HEK293 (cell line): ENCODE results near the gene TCP11.
A peak's percentile ranks its signal among the peaks of the same experiment; 100 is the strongest.

Source experiments
- CTCF ChIA-PET: fragments of 350-600 bp; formaldehyde crosslinking; extraction: SDS; loops from one replicate; lab custom pipeline; 2021; ENCODE audit warnings: antibody characterized with exemption; lab: Yijun Ruan, JAX
- POLR2A ChIA-PET: fragments of 300-600 bp; formaldehyde crosslinking; extraction: SDS; loops from one replicate; lab custom pipeline; 2020; ENCODE audit warnings: antibody characterized with exemption, inconsistent platforms; lab: Yijun Ruan, JAX
- H3K27ac ChIP-seq: fragments of 200-500 bp; sonication (Bioruptor generic); 2 replicates; pipeline ENCODE4 v1.5.1; 2014; ENCODE audit warnings: low read depth, low read length, control low read depth, inconsistent platforms; ENCODE audit errors: extremely low read depth
- H3K36me3 ChIP-seq, 2 experiments: fragments of 200-500 bp in 1 of 2; sonication (Bioruptor generic) in 1 of 2; 1 replicate in 1 of 2; 2 replicates in 1 of 2; pipeline ENCODE4 v1.5.1; 2014 to 2017; ENCODE audit warnings: inconsistent platforms in 2 of 2, low read length in 2 of 2; ENCODE audit not compliant: control insufficient read depth in 2 of 2, insufficient read depth in 1 of 2
- H3K4me1 ChIP-seq: fragments of 200-500 bp; sonication (Bioruptor generic); 2 replicates; pipeline ENCODE4 v1.5.1; 2014; ENCODE audit warnings: mild to moderate bottlenecking, low read length, inconsistent platforms; ENCODE audit not compliant: control insufficient read depth, insufficient read depth
- H3K4me3 ChIP-seq: 2 replicates; pipeline ENCODE4 v1.5.1; 2011; ENCODE audit warnings: low read depth, mild to moderate bottlenecking, control low read depth, low read length, moderate library complexity
- H3K9me3 ChIP-seq: fragments of 200-500 bp; sonication (Bioruptor generic); 2 replicates; pipeline ENCODE4 v1.5.1; 2014; ENCODE audit warnings: low read depth, low read length, inconsistent platforms; ENCODE audit not compliant: control insufficient read depth, insufficient read depth
- AEBP2 ChIP-seq: fragments of 450-650 bp; formaldehyde crosslinking; IDR thresholded peaks from 2 replicates; pipeline ENCODE4 v1.5.1; 2016; ENCODE audit warnings: missing biosample characterization, missing genetic modification characterization, borderline replicate concordance
- BCL6B ChIP-seq: fragments of 450-650 bp; formaldehyde crosslinking; IDR thresholded peaks from 2 replicates; pipeline ENCODE4 v1.5.1; 2017; ENCODE audit warnings: missing biosample characterization, missing genetic modification characterization
- IKZF3 ChIP-seq: fragments of 450-650 bp; IDR thresholded peaks from 2 replicates; pipeline ENCODE4 v1.5.0; 2018; ENCODE audit warnings: missing biosample characterization, mild to moderate bottlenecking, missing genetic modification characterization, moderate library complexity
- KLF10 ChIP-seq: fragments of 450-650 bp; IDR thresholded peaks from 2 replicates; pipeline ENCODE4 v1.5.1; 2018; ENCODE audit warnings: missing biosample characterization, mild to moderate bottlenecking, missing genetic modification characterization
- PRDM6 ChIP-seq: fragments of 450-650 bp; formaldehyde crosslinking; IDR thresholded peaks from 2 replicates; pipeline ENCODE4 v1.5.1; 2017; ENCODE audit warnings: missing biosample characterization, missing genetic modification characterization
- SP3 ChIP-seq: fragments of 450-650 bp; formaldehyde crosslinking; IDR thresholded peaks from 2 replicates; pipeline ENCODE4 v1.5.1; 2016; ENCODE audit warnings: missing biosample characterization, missing genetic modification characterization
- TCF7L2 ChIP-seq: IDR thresholded peaks from 2 replicates; pipeline ENCODE4 v1.6.1; 2011; ENCODE audit warnings: low read depth, mild to moderate bottlenecking, inconsistent platforms, low read length, moderate library complexity, borderline replicate concordance
- ZBTB21 ChIP-seq: fragments of 450-650 bp; formaldehyde crosslinking; IDR thresholded peaks from 2 replicates; pipeline ENCODE4 v1.5.1; 2017; ENCODE audit warnings: missing biosample characterization, missing genetic modification characterization
- ZNF112 ChIP-seq: fragments of 450-650 bp; formaldehyde crosslinking; IDR thresholded peaks from 2 replicates; pipeline ENCODE4 v1.5.0; 2017; ENCODE audit warnings: missing biosample characterization, missing genetic modification characterization
- ZNF155 ChIP-seq: fragments of 450-650 bp; formaldehyde crosslinking; IDR thresholded peaks from 2 replicates; pipeline ENCODE4 v1.5.1; 2016; ENCODE audit warnings: missing biosample characterization, missing genetic modification characterization
- ZNF174 ChIP-seq: fragments of 450-650 bp; formaldehyde crosslinking; IDR thresholded peaks from 2 replicates; pipeline ENCODE4 v1.5.0; 2017; ENCODE audit warnings: missing biosample characterization, mild to moderate bottlenecking, missing genetic modification characterization
- ZNF398 ChIP-seq: fragments of 450-650 bp; formaldehyde crosslinking; IDR thresholded peaks from 2 replicates; pipeline ENCODE4 v1.5.1; 2017; ENCODE audit warnings: missing biosample characterization, missing genetic modification characterization
- ZNF433 ChIP-seq: fragments of 450-650 bp; formaldehyde crosslinking; IDR thresholded peaks from 2 replicates; pipeline ENCODE4 v1.5.1; 2016; ENCODE audit warnings: missing biosample characterization, missing genetic modification characterization, low read depth
- ZNF48 ChIP-seq: fragments of 450-650 bp; formaldehyde crosslinking; IDR thresholded peaks from 2 replicates; pipeline ENCODE4 v1.5.1; 2016; ENCODE audit warnings: missing biosample characterization, missing genetic modification characterization
- ZNF488 ChIP-seq: fragments of 450-650 bp; formaldehyde crosslinking; IDR thresholded peaks from 2 replicates; pipeline ENCODE4 v1.5.1; 2016; ENCODE audit warnings: missing biosample characterization, missing genetic modification characterization
- ZNF521 ChIP-seq: fragments of 450-650 bp; formaldehyde crosslinking; IDR thresholded peaks from 2 replicates; pipeline ENCODE4 v1.5.1; 2017; ENCODE audit warnings: missing biosample characterization, mild to moderate bottlenecking, missing genetic modification characterization
- ZNF544 ChIP-seq: fragments of 450-650 bp; formaldehyde crosslinking; IDR thresholded peaks from 2 replicates; pipeline ENCODE4 v1.5.0; 2017; ENCODE audit warnings: missing biosample characterization, missing genetic modification characterization
- ZNF645 ChIP-seq: fragments of 450-650 bp; formaldehyde crosslinking; IDR thresholded peaks from 2 replicates; pipeline ENCODE4; 2016; ENCODE audit warnings: missing biosample characterization, missing genetic modification characterization
- ZNF785 ChIP-seq: fragments of 450-650 bp; formaldehyde crosslinking; IDR thresholded peaks from 2 replicates; pipeline ENCODE4 v1.5.1; 2016; ENCODE audit warnings: missing biosample characterization, missing genetic modification characterization

TCP11 gene

GRCh38 chr6:35186571-35186970 lies 45.4 kb upstream of the TCP11 start:
- ChIA-PET CTCF (interaction anchor here (1.3 to 1.4 kb wide), 2 partner anchors 18 to 54 kb away, joined by 3 to 6 read pairs; no protein-coding TSS in a partner anchor), POLR2A (no interaction called here)
- Histone ChIP-seq H3K27ac (no peak overlapping the region), H3K36me3 (no peaks in the 10 kb centered on the region), H3K9me3 (no peaks in the 10 kb centered on the region), H3K4me3 (no peak overlapping the region), H3K4me1 (peaks cover 3% of the 10 kb centered on the region)
- TF ChIP-seq ZNF174 (tag by site-specific recombination) (no peak), ZBTB21 (tag by site-specific recombination) (no peak), SP3 (tag by site-specific recombination) (no peak), AEBP2 (tag by site-specific recombination) (no peak), ZNF785 (tag by site-specific recombination) (no peak), KLF10 (no peak), ZNF112 (no peak), IKZF3 (tag by site-specific recombination) (no peak), ZNF645 (tag by site-specific recombination) (no peak), ZNF433 (no peak), TCF7L2 (no peak), ZNF155 (no peak), ZNF488 (no peak), ZNF521 (tag by site-specific recombination) (no peak), PRDM6 (tag by site-specific recombination) (no peak), ZNF544 (tag by site-specific recombination) (no peak), ZNF398 (tag by site-specific recombination) (no peak), ZNF48 (tag by site-specific recombination) (no peak)

- no peak overlapping the region for H3K4me3 ChIP-seq
- no peak overlapping the region for H3K27ac ChIP-seq
- ChIA-PET POLR2A (no interaction called here), CTCF (interaction anchor here (0.6 to 1.4 kb wide), 3 partner anchors 11 to 55 kb away, joined by 3 to 6 read pairs (median 4); no protein-coding TSS in a partner anchor)
- H3K9me3 ChIP-seq, result no peaks in the 10 kb centered on the region
- peaks cover 8% of the 10 kb centered on the region for H3K4me1 ChIP-seq
- TF ChIP-seq ZNF155 (no peak), BCL6B (0 out of 2 replicates have a peak, but pooled peaks have one; percentile 25)
- H3K36me3 ChIP-seq, result no peaks in the 10 kb centered on the region
Observed at GRCh38 chr6:35185971-35186370, 44.8 kb upstream of the TCP11 start.
